HG03460 (cell line): ENCODE results near the gene STAT4.

Experiments
- ATAC-seq: cut with Tn5 transposase; IDR thresholded peaks from one replicate; pipeline ENCODE4 v1.9.1; 2021; ENCODE audit not compliant: unreplicated experiment

STAT4 gene

GRCh38 chr2:191049728-191050639 is 100.8 kb downstream of the STAT4 start:
- peak; percentile 82 for ATAC-seq

- no peak for ATAC-seq
Measured at GRCh38 chr2:191048073-191048472, 102.7 kb downstream of the STAT4 start.

GRCh38 chr2:191045141-191045540 is 105.7 kb downstream of the STAT4 start:
- no peak for ATAC-seq

- ATAC-seq = no peak
Measured at GRCh38 chr2:191043438-191043837, 107.4 kb downstream of the STAT4 start.

- ATAC-seq = no peak
Measured at GRCh38 chr2:191041418-191042161, 109.2 kb downstream of the STAT4 start.

GRCh38 chr2:191039616-191040015 is 111.2 kb downstream of the STAT4 start:
- ATAC-seq = no peak

GRCh38 chr2:191038741-191039140 is 112.1 kb downstream of the STAT4 start:
- no peak for ATAC-seq

GRCh38 chr2:191038241-191038725 is 112.5 kb downstream of the STAT4 start:
- no peak for ATAC-seq

- ATAC-seq = no peak
Measured at GRCh38 chr2:191037351-191037750, 113.4 kb downstream of the STAT4 start.

GRCh38 chr2:191036363-191036762 is 114.4 kb downstream of the STAT4 start:
- ATAC-seq = no peak

GRCh38 chr2:191032588-191033429 is 118.0 kb downstream of the STAT4 start:
- ATAC-seq = no peak

GRCh38 chr2:191031256-191031655 is 119.5 kb downstream of the STAT4 start:
- no peak for ATAC-seq

GRCh38 chr2:191030521-191031154 is 120.2 kb downstream of the STAT4 start:
- peak; percentile 84 for ATAC-seq

GRCh38 chr2:191029280-191029950 is 121.4 kb downstream of the STAT4 start:
- no peak for ATAC-seq

- no peak for ATAC-seq
Measured at GRCh38 chr2:191026377-191026776, 124.4 kb downstream of the STAT4 start.

- ATAC-seq = no peak
Measured at GRCh38 chr2:191025135-191025534, 125.7 kb downstream of the STAT4 start.

- ATAC-seq = no peak
Measured at GRCh38 chr2:191023235-191023679, 127.5 kb downstream of the STAT4 start.

GRCh38 chr2:191020742-191021381 is 129.9 kb downstream of the STAT4 start:
- peak; percentile 12 for ATAC-seq

GRCh38 chr2:191020221-191020741 is 130.5 kb downstream of the STAT4 start:
- ATAC-seq = peak; percentile 60
